IMR-90 (cell line): ENCODE results near the gene RIMBP2. TPM values are rescaled to one million over a fixed set of nuclear protein-coding genes. Genes with fewer than 3 reads are reported as not detected.

Source experiments
- ATAC-seq: fragments of 200-7000 bp; cut with Tn5 transposase; 2 replicates; pipeline ENCODE4 v1.9.1; 2020; ENCODE audit warnings: low read depth, mild to moderate bottlenecking, moderate library complexity
- BruUV-seq: library from RNA; stranded (reverse); fragments of 400-500 nt; replicated peaks from 2 replicates; lab custom pipeline; 2021; lab: Mats Ljungman, UMichigan
- CTCF ChIA-PET: fragments of 300-600 bp; formaldehyde crosslinking; extraction: SDS; loops from one replicate; lab custom pipeline; 2021; ENCODE audit warnings: antibody characterized with exemption; lab: Yijun Ruan, JAX
- POLR2A ChIA-PET: fragments of 300-600 bp; sonication (Branson Sonifier 250); formaldehyde crosslinking; loops from one replicate; lab custom pipeline; 2022; ENCODE audit warnings: antibody characterized with exemption; ENCODE audit not compliant: unreplicated experiment; lab: Charles Lee
- DNase-seq: peaks from one replicate; pipeline ENCODE4 v3.0.0; 2013
- H2AFZ ChIP-seq: replicated peaks from 2 replicates; pipeline ENCODE3; 2013; ENCODE audit warnings: low read length, mild to moderate bottlenecking; ENCODE audit not compliant: poor library complexity
- H2AK5ac ChIP-seq: 2 replicates; pipeline ENCODE4 v1.6.1; 2013; ENCODE audit warnings: low read depth, low read length, inconsistent platforms
- H2AK9ac ChIP-seq: replicated peaks from 2 replicates; pipeline ENCODE3; 2013; ENCODE audit warnings: mild to moderate bottlenecking, low read depth, low read length, moderate library complexity; ENCODE audit not compliant: poor library complexity
- H2BK120ac ChIP-seq: 2 replicates; pipeline ENCODE4 v1.6.1; 2013; ENCODE audit warnings: low read depth, low read length, inconsistent platforms
- H2BK15ac ChIP-seq: 3 replicates; pipeline ENCODE4 v1.6.1; 2013; ENCODE audit warnings: low read depth, low read length, inconsistent platforms
- H2BK20ac ChIP-seq: 2 replicates; pipeline ENCODE4 v1.6.1; 2013; ENCODE audit warnings: low read depth, mild to moderate bottlenecking, inconsistent platforms, low read length, moderate library complexity
- H2BK5ac ChIP-seq: 2 replicates; pipeline ENCODE4 v1.6.1; 2013; ENCODE audit warnings: mild to moderate bottlenecking, low read depth, low read length, inconsistent platforms; ENCODE audit not compliant: poor library complexity, severe bottlenecking
- H3K14ac ChIP-seq: replicated peaks from 2 replicates; pipeline ENCODE4 v1.6.1; 2013; ENCODE audit warnings: low read depth, low read length, inconsistent platforms
- H3K18ac ChIP-seq: 2 replicates; pipeline ENCODE4 v1.6.1; 2013; ENCODE audit warnings: low read depth, low read length, control low read depth
- H3K23ac ChIP-seq: 2 replicates; pipeline ENCODE4 v1.6.1; 2013; ENCODE audit warnings: low read depth, low read length, inconsistent platforms
- H3K27ac ChIP-seq: 2 replicates; pipeline ENCODE4 v1.5.1; 2013; ENCODE audit warnings: mild to moderate bottlenecking, control low read depth, low read length; ENCODE audit not compliant: insufficient read depth
- H3K27me3 ChIP-seq: 2 replicates; pipeline ENCODE4 v1.6.1; 2013; ENCODE audit warnings: low read length; ENCODE audit not compliant: control insufficient read depth, insufficient read depth
- H3K36me3 ChIP-seq: 2 replicates; pipeline ENCODE4 v1.6.1; 2013; ENCODE audit warnings: low read length, mixed read lengths; ENCODE audit not compliant: control insufficient read depth, insufficient read depth
- H3K4ac ChIP-seq: 2 replicates; pipeline ENCODE4 v1.6.1; 2013; ENCODE audit warnings: low read depth, low read length, inconsistent platforms
- H3K4me1 ChIP-seq: 2 replicates; pipeline ENCODE4 v1.6.1; 2013; ENCODE audit warnings: low read length, mixed read lengths; ENCODE audit not compliant: control insufficient read depth, insufficient read depth
- H3K4me2 ChIP-seq: 2 replicates; pipeline ENCODE4 v1.6.1; 2013; ENCODE audit warnings: low read depth, mild to moderate bottlenecking, control low read depth, low read length, moderate library complexity
- H3K4me3 ChIP-seq: 2 replicates; pipeline ENCODE4 v1.5.1; 2013; ENCODE audit warnings: low read depth, mild to moderate bottlenecking, control low read depth, low read length, moderate library complexity; ENCODE audit not compliant: insufficient read depth
- H3K56ac ChIP-seq: 2 replicates; pipeline ENCODE4 v1.6.1; 2013; ENCODE audit warnings: low read length, inconsistent platforms; ENCODE audit not compliant: insufficient read depth; ENCODE audit errors: extremely low read depth
- H3K79me1 ChIP-seq, 2 experiments: 2 replicates each; pipeline ENCODE4 v1.6.1; 2013; ENCODE audit warnings: low read length in 2 of 2, inconsistent platforms in 1 of 2, low read depth in 1 of 2
- H3K9ac ChIP-seq: 2 replicates; pipeline ENCODE4 v1.6.1; 2013; ENCODE audit warnings: low read depth, low read length, control low read depth
- H3K9me1 ChIP-seq: 2 replicates; pipeline ENCODE4 v1.6.1; 2013; ENCODE audit warnings: low read length, inconsistent platforms; ENCODE audit not compliant: insufficient read depth
- H3K9me3 ChIP-seq: 2 replicates; pipeline ENCODE4 v1.6.1; 2013; ENCODE audit warnings: low read length; ENCODE audit not compliant: control insufficient read depth, insufficient read depth
- H4K20me1 ChIP-seq: 2 replicates; pipeline ENCODE4 v1.6.1; 2013; ENCODE audit warnings: low read length, inconsistent platforms; ENCODE audit not compliant: insufficient read depth
- H4K5ac ChIP-seq: 2 replicates; pipeline ENCODE4 v1.6.1; 2013; ENCODE audit warnings: mild to moderate bottlenecking, low read depth, low read length, control low read depth
- H4K8ac ChIP-seq, 2 experiments: 2 replicates each; pipeline ENCODE4 v1.6.1; 2013; ENCODE audit warnings: low read depth in 2 of 2, low read length in 2 of 2, control low read depth in 1 of 2, inconsistent platforms in 1 of 2
- H4K91ac ChIP-seq: 2 replicates; pipeline ENCODE4 v1.6.1; 2013; ENCODE audit warnings: low read depth, low read length, inconsistent platforms; ENCODE audit not compliant: insufficient read depth
- CTCF ChIP-seq: conservative IDR thresholded peaks from 2 replicates; pipeline ENCODE4 v1.5.1; 2012; ENCODE audit warnings: mild to moderate bottlenecking, low read depth, low read length, improper control_type of control experiment
- ELK1 ChIP-seq: fragments of 150-350 bp; IDR thresholded peaks from 2 replicates; pipeline ENCODE4 v1.6.1; 2016; ENCODE audit warnings: low read depth, mild to moderate bottlenecking, low read length, moderate library complexity, borderline replicate concordance
- NFE2L2 ChIP-seq: fragments of 150-350 bp; IDR thresholded peaks from 2 replicates; pipeline ENCODE4 v1.6.1; 2016; ENCODE audit warnings: low read depth, mild to moderate bottlenecking, low read length
- POLR2A ChIP-seq: IDR thresholded peaks from 2 replicates; pipeline ENCODE4 v1.6.1; 2012; ENCODE audit warnings: mild to moderate bottlenecking, low read depth, low read length
- RCOR1 ChIP-seq: IDR thresholded peaks from 2 replicates; pipeline ENCODE4 v1.6.1; 2012; ENCODE audit warnings: mild to moderate bottlenecking, low read length, improper control_type of control experiment; ENCODE audit not compliant: insufficient replicate concordance
- SMC3 ChIP-seq: fragments of 150-350 bp; IDR thresholded peaks from 2 replicates; pipeline ENCODE4 v1.6.1; 2016; ENCODE audit warnings: low read depth, mild to moderate bottlenecking, antibody characterized with exemption, low read length, moderate library complexity
- WGBS, 2 experiments: methylation state at CpG; one replicate each; pipeline versions ENCODE4 v1.1.5 to v1.1.7; 2013; ENCODE audit warnings: missing lambda C conversion rate in 2 of 2; ENCODE audit not compliant: insufficient read length in 1 of 2; ENCODE audit errors: extremely low coverage in 2 of 2; 5-methylcytosine and 5-hydroxymethylcytosine counted together
- dilution Hi-C: fragments of 300-500 bp; cut with HindIII; formaldehyde crosslinking; loops from one replicate; pipeline ENCODE4 v1.14.3; 2018; ENCODE audit warnings: low sequenced_read_pairs; ENCODE audit not compliant: unreplicated experiment
- in situ Hi-C: fragments of 300-500 bp; cut with MboI; formaldehyde crosslinking; loops from 3 replicates; pipeline ENCODE4 v1.14.3; 2019; ENCODE audit warnings: low sequenced_read_pairs, inconsistent platforms, mixed read lengths
- intact Hi-C: fragments of 100-400 bp; cut with micrococcal nuclease; formaldehyde crosslinking; loops from 2 replicates; pipeline ENCODE4 v1.10.0; 2022
- polyA plus RNA-seq, 3 experiments: library from polyadenylated mRNA; depleted of rRNA; stranded (reverse); fragments of >200 nt; gene quantifications; 2 replicates each; pipeline ENCODE4 v1.2.3, GENCODE V29; 2012; ENCODE audit warnings: low replicate concordance in 1 of 3
- total RNA-seq: library from RNA; depleted of rRNA; stranded (reverse); fragments of >200 nt; gene quantifications from 2 replicates; pipeline ENCODE4 v1.2.3, GENCODE V29; 2012

Gene RIMBP2
- total and polyA plus RNA-seq, 2 of the 4 experiments (the other 2 are of a cell fraction): not detected

- Histone ChIP-seq H2AFZ (no peak overlapping the region), H3K4ac (no peak overlapping the region), H2BK120ac (no peak overlapping the region), H3K4me2 (no peak overlapping the region), H3K27me3 (no peaks in the 10 kb centered on the region), H4K20me1 (no peaks in the 10 kb centered on the region), H4K91ac (no peak overlapping the region), H3K27ac (no peak overlapping the region), H3K9ac (no peak overlapping the region), H3K9me1 (no peaks in the 10 kb centered on the region), H4K8ac (no peak overlapping the region), H3K79me1 (no peaks in the 10 kb centered on the region), H2BK5ac (no peak overlapping the region), H3K4me1 (no peaks in the 10 kb centered on the region), H3K36me3 (no peaks in the 10 kb centered on the region), H3K56ac (no peak overlapping the region), H3K18ac (no peak overlapping the region), H3K9me3 (peaks cover 46% of the 10 kb centered on the region), H3K23ac (no peak overlapping the region), H2AK5ac (no peak overlapping the region), H2BK20ac (no peak overlapping the region), H3K4me3 (no peak overlapping the region), H2BK15ac (no peak overlapping the region), H3K14ac (no peak overlapping the region), H2AK9ac (no peak overlapping the region), H4K5ac (no peak overlapping the region)
- WGBS, 2 experiments: no CpG with 5 or more reads among the region's 6 CpGs
- no peak for DNase-seq
- CTCF ChIA-PET: no interaction called here
- intact Hi-C loops (no loop called here), dilution Hi-C loops (no loop called here), in situ Hi-C loops (no loop called here)
- no peak for TF ChIP-seq CTCF
- no peak for TF ChIP-seq SMC3
- no peak for TF ChIP-seq RCOR1
- TF ChIP-seq NFE2L2: no peak
- no peak for TF ChIP-seq ELK1
- TF ChIP-seq POLR2A: no peak
- ATAC-seq: no peak
- POLR2A ChIA-PET: no interaction called here
- no TSS peak for BruUV-seq
Observed at GRCh38 chr12:130620756-130621155, 95.3 kb downstream of the RIMBP2 start.
